PC-3 (cell line): ENCODE data around the gene MORN3. TPM values are rescaled to one million over a fixed set of nuclear protein-coding genes. Genes with fewer than 3 reads are reported as not detected.

Experiments used
- ATAC-seq: fragments of 200-7000 bp; cut with Tn5 transposase; 2 replicates; pipeline ENCODE4 v1.9.1; 2020; ENCODE audit warnings: mild to moderate bottlenecking, moderate library complexity
- BruUV-seq: library from RNA; stranded (reverse); fragments of 400-500 nt; replicated peaks from 2 replicates; lab custom pipeline; 2021; lab: Mats Ljungman, UMichigan
- CTCF ChIA-PET: fragments of 300-600 bp; sonication (Branson Sonifier 250); formaldehyde crosslinking; loops from one replicate; lab custom pipeline; 2022; ENCODE audit warnings: antibody characterized with exemption; lab: Charles Lee
- POLR2A ChIA-PET: fragments of 300-600 bp; sonication (Branson Sonifier 250); formaldehyde crosslinking; loops from one replicate; lab custom pipeline; 2022; ENCODE audit warnings: antibody characterized with exemption; ENCODE audit not compliant: unreplicated experiment; lab: Charles Lee
- DNase-seq: peaks from one replicate; pipeline ENCODE4 v3.0.0-alpha.2; 2015
- H2AFZ ChIP-seq: fragments of 300-600 bp; sonication (generic); 2 replicates; pipeline ENCODE4 v1.6.0; 2016; ENCODE audit warnings: antibody characterized with exemption, low read length
- H3F3A ChIP-seq: fragments of 300-600 bp; sonication (generic); one replicate; pipeline ENCODE4 v1.6.0; 2017; ENCODE audit warnings: antibody characterized with exemption, low read length, control low read depth, mild to moderate bottlenecking; ENCODE audit not compliant: unreplicated experiment
- H3K27ac ChIP-seq: fragments of 300-600 bp; sonication (generic); 2 replicates; pipeline ENCODE4 v1.5.1; 2016; ENCODE audit warnings: mild to moderate bottlenecking, low read length
- H3K27me3 ChIP-seq: fragments of 300-600 bp; sonication (generic); 2 replicates; pipeline ENCODE4 v1.6.1; 2016; ENCODE audit warnings: low read length, mixed read lengths
- H3K36me3 ChIP-seq: fragments of 300-600 bp; sonication (generic); 2 replicates; pipeline ENCODE4 v1.6.1; 2016; ENCODE audit warnings: low read depth, mixed run types, low read length, mixed read lengths
- H3K4me1 ChIP-seq: fragments of 300-600 bp; sonication (generic); 2 replicates; pipeline ENCODE4 v1.5.1; 2016; ENCODE audit warnings: low read length; ENCODE audit not compliant: insufficient read depth
- H3K4me2 ChIP-seq: fragments of 300-600 bp; sonication (generic); 2 replicates; pipeline ENCODE4 v1.6.0; 2016; ENCODE audit warnings: low read length
- H3K4me3 ChIP-seq: fragments of 300-600 bp; sonication (generic); 2 replicates; pipeline ENCODE4 v1.5.1; 2016; ENCODE audit warnings: mild to moderate bottlenecking, low read length, mixed read lengths
- H3K79me2 ChIP-seq: fragments of 300-600 bp; sonication (generic); 2 replicates; pipeline ENCODE4 v1.6.1; 2017; ENCODE audit warnings: low read length, mixed read lengths
- H3K9ac ChIP-seq: fragments of 300-600 bp; sonication (generic); 2 replicates; pipeline ENCODE4 v1.6.0; 2016; ENCODE audit warnings: mild to moderate bottlenecking, low read length
- H3K9me2 ChIP-seq: fragments of 300-600 bp; sonication (generic); replicated peaks from 2 replicates; pipeline ENCODE4 v1.6.1; 2016; ENCODE audit warnings: mixed run types, low read length, mixed read lengths
- H3K9me3 ChIP-seq: fragments of 300-600 bp; sonication (generic); 2 replicates; pipeline ENCODE4 v1.6.1; 2016; ENCODE audit warnings: low read length, mixed read lengths
- H4K20me1 ChIP-seq: fragments of 300-600 bp; sonication (generic); 2 replicates; pipeline ENCODE4 v1.6.1; 2016; ENCODE audit warnings: low read length, mixed read lengths
- EZH2 ChIP-seq: fragments of 300-600 bp; sonication (generic); IDR thresholded peaks from one replicate; pipeline ENCODE4 v1.6.1; 2017; ENCODE audit warnings: antibody characterized with exemption, mild to moderate bottlenecking, low read length; ENCODE audit not compliant: unreplicated experiment
- EZH2phosphoT487 ChIP-seq: fragments of 300-600 bp; sonication (generic); IDR thresholded peaks from 2 replicates; pipeline ENCODE4 v1.6.1; 2018; ENCODE audit warnings: mild to moderate bottlenecking, antibody characterized with exemption, low read length, borderline replicate concordance
- intact Hi-C: fragments of 100-400 bp; cut with micrococcal nuclease; formaldehyde crosslinking; loops from 2 replicates; pipeline ENCODE4 v1.9.0; 2023
- total RNA-seq: library from RNA; depleted of rRNA; stranded (reverse); fragments of >200 nt; gene quantifications from 2 replicates; pipeline ENCODE4 v1.2.3, GENCODE V29; 2014
- TF ChIP-seq, protein P1 (sequence below): fragments of 300-600 bp; sonication (generic); conservative IDR thresholded peaks from 2 replicates; pipeline ENCODE4 v1.5.1; 2017; ENCODE audit warnings: antibody characterized with exemption, low read depth, mild to moderate bottlenecking, low read length

The MORN3 gene
- total RNA-seq, 1 experiment from 2014 or later = 1.7 TPM

DNA sequence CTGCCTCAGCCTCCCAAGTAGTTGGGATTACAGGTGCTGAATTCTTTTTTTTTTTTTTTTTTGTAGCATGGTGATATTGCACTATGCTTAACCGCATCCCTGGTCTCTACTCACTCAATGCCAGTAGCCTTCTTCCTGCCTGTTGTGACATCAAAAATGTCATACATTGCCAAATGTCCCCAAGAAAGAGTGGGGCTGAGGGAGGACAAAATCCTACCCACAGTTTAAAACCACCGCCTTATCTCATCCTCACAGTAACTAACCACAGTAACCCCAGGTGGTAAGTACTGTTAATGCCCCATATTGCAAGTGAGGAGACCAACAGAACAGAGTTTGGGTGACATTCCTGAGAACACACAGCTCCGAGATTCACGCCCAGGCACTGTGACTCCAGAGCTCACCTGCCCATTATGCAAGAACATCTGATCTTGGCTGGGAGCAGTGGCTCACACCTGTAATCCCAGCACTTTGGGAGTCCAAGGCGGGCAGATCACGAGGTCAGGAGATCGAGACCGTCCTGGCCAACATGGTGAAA is 19.6 kb downstream of the MORN3 start:
- Histone ChIP-seq H3K4me2 (no peak overlapping the region), H4K20me1 (no peaks in the 10 kb centered on the region), H3K9me2 (no peaks in the 10 kb centered on the region), H3K79me2 (no peaks in the 10 kb centered on the region), H3K9me3 (no peaks in the 10 kb centered on the region), H3K36me3 (no peaks in the 10 kb centered on the region), H2AFZ (no peak overlapping the region), H3K27me3 (no peaks in the 10 kb centered on the region), H3K9ac (no peak overlapping the region), H3K4me3 (no peak overlapping the region), H3K27ac (no peak overlapping the region), H3F3A (no peaks in the 10 kb centered on the region), H3K4me1 (no peaks in the 10 kb centered on the region)
- no peak for DNase-seq
- intact Hi-C loops = no loop called here
- no peak for ATAC-seq
- POLR2A ChIA-PET = no interaction called here
- no peak for TF ChIP-seq EZH2
- TF ChIP-seq, protein P1, sequence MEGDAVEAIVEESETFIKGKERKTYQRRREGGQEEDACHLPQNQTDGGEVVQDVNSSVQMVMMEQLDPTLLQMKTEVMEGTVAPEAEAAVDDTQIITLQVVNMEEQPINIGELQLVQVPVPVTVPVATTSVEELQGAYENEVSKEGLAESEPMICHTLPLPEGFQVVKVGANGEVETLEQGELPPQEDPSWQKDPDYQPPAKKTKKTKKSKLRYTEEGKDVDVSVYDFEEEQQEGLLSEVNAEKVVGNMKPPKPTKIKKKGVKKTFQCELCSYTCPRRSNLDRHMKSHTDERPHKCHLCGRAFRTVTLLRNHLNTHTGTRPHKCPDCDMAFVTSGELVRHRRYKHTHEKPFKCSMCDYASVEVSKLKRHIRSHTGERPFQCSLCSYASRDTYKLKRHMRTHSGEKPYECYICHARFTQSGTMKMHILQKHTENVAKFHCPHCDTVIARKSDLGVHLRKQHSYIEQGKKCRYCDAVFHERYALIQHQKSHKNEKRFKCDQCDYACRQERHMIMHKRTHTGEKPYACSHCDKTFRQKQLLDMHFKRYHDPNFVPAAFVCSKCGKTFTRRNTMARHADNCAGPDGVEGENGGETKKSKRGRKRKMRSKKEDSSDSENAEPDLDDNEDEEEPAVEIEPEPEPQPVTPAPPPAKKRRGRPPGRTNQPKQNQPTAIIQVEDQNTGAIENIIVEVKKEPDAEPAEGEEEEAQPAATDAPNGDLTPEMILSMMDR = no peak
- no peak for TF ChIP-seq EZH2phosphoT487
- BruUV-seq = no TSS peak
- CTCF ChIA-PET = no interaction called here

DNA sequence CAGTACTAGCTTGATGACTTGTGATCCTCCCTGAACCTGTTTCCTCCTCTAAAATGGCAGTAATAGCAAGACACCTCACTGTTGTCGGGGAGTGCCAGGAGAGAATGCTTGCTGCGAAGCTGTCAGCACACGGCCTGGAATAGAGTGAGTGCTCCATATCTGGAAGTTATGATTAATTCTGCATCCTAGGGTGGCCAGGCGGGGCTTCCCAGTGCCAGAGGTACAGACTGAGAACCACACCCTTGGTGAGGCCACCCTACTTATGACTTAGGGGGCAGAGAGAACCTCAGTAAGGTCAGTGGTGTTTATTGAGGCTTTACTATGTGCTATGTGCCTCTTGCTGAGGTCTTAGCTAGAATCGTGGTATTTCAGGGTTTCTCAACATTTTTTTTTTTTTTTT is 20.1 kb downstream of the MORN3 start:
- no peaks in the 10 kb centered on the region for H3K9me2 ChIP-seq
- no peaks in the 10 kb centered on the region for H3K4me1 ChIP-seq
- no peaks in the 10 kb centered on the region for H4K20me1 ChIP-seq
- H3K36me3 ChIP-seq = no peaks in the 10 kb centered on the region
- no peak for DNase-seq
- ChIA-PET CTCF (no interaction called here), POLR2A (interaction anchor here (0.6 kb wide), 1 partner anchor 22 kb away, joined by 3 read pairs; no protein-coding TSS in a partner anchor)
- intact Hi-C loops = no loop called here
- H3K9ac ChIP-seq = no peak overlapping the region
- no peak overlapping the region for H3K27ac ChIP-seq
- ATAC-seq = no peak
- TF ChIP-seq, protein P1 = no peak
- no peak for TF ChIP-seq EZH2
- no peak for TF ChIP-seq EZH2phosphoT487
- no peak overlapping the region for H2AFZ ChIP-seq
- no peak overlapping the region for H3K4me2 ChIP-seq
- H3K9me3 ChIP-seq = no peaks in the 10 kb centered on the region
- no TSS peak for BruUV-seq
- H3F3A ChIP-seq = no peaks in the 10 kb centered on the region
- H3K79me2 ChIP-seq = no peaks in the 10 kb centered on the region
- no peak overlapping the region for H3K4me3 ChIP-seq
- no peaks in the 10 kb centered on the region for H3K27me3 ChIP-seq

DNA sequence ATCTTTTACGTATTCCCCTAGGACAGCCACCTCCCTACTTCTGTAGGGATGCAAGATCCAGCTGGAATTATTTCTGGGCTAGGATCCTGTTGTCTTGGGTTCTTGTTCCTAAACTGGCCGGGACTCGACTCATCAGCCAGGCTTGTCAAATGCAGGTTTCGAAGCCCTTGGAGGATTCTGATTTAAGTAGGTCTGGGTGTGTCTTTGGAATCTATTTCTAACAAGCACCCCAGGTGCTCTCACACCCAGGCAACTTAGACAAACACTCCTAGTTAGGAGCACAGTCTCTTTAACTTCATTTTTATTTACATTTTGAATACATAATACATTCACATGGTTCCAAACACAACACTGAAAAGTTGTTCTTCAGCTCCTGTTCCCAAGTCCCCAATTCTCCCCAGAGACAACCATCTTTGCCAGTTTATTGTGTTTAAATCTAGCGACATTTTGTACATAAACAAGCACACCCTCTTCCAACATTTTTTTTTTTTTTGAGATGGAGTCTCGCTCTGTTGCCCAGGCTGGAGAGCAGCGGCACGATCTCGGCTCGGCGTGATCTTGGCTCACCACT is 20.9 kb downstream of the MORN3 start:
- DNase-seq (no peak), ATAC-seq (no peak)
- no peaks in the 10 kb centered on the region for H3K9me2 ChIP-seq
- H3K36me3 ChIP-seq = no peaks in the 10 kb centered on the region
- TF ChIP-seq EZH2 (no peak), EZH2phosphoT487 (no peak)
- TF ChIP-seq, protein P1 = no peak
- H3F3A ChIP-seq = no peaks in the 10 kb centered on the region
- no peak overlapping the region for H3K9ac ChIP-seq
- no peak overlapping the region for H3K27ac ChIP-seq
- no peaks in the 10 kb centered on the region for H3K27me3 ChIP-seq
- no peak overlapping the region for H3K4me3 ChIP-seq
- H3K4me1 ChIP-seq = no peaks in the 10 kb centered on the region
- BruUV-seq = no TSS peak
- ChIA-PET CTCF (no interaction called here), POLR2A (interaction anchor here (0.6 to 0.7 kb wide), 2 partner anchors 13 to 21 kb away, joined by 3 to 4 read pairs; no protein-coding TSS in a partner anchor)
- H4K20me1 ChIP-seq = no peaks in the 10 kb centered on the region
- no peaks in the 10 kb centered on the region for H3K79me2 ChIP-seq
- intact Hi-C loops = no loop called here
- no peaks in the 10 kb centered on the region for H3K9me3 ChIP-seq
- no peak overlapping the region for H3K4me2 ChIP-seq
- no peak overlapping the region for H2AFZ ChIP-seq
